ENCODE measurements around the gene TEX26. TPM values are rescaled to one million over a fixed set of nuclear protein-coding genes. Genes with fewer than 3 reads are reported as not detected.

The TEX26 gene
- polyA plus RNA-seq, 1 donor from 2014 or later = not detected

DNA sequence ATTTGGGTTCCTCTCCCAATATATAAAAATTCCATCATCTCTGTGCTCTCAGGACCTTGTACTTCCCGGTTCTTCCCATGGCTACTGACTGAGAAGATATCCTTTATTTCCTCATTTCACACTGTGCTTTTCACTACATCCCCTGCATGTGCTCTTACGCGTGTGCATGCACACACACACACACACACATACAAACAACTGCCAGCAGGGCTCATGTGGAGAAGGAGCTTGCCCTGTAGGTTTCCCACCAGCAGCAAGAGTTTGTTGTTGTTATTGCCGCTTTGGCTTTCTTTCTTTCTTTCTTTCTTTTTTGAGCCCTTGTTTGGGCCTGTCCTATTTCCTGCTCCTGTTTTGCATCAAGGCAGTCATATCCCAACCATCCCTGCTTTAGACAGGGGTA is 43.6 kb downstream of the TEX26 start:
- no peak overlapping the region for H3K9ac ChIP-seq (ENCODE audit: low read length)
- no peak overlapping the region for H3K4me3 ChIP-seq (ENCODE audit: low read length)
- no peaks in the 10 kb centered on the region for H3K9me2 ChIP-seq (ENCODE audit: insufficient read depth, low read length)
- H3K27ac ChIP-seq (ENCODE audit: low read length) = no peak overlapping the region
- TF ChIP-seq, protein P1, sequence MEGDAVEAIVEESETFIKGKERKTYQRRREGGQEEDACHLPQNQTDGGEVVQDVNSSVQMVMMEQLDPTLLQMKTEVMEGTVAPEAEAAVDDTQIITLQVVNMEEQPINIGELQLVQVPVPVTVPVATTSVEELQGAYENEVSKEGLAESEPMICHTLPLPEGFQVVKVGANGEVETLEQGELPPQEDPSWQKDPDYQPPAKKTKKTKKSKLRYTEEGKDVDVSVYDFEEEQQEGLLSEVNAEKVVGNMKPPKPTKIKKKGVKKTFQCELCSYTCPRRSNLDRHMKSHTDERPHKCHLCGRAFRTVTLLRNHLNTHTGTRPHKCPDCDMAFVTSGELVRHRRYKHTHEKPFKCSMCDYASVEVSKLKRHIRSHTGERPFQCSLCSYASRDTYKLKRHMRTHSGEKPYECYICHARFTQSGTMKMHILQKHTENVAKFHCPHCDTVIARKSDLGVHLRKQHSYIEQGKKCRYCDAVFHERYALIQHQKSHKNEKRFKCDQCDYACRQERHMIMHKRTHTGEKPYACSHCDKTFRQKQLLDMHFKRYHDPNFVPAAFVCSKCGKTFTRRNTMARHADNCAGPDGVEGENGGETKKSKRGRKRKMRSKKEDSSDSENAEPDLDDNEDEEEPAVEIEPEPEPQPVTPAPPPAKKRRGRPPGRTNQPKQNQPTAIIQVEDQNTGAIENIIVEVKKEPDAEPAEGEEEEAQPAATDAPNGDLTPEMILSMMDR (IDR thresholded peaks at IDR 0.05; ENCODE audit: poor library complexity, severe bottlenecking) = no peak
- TF ChIP-seq TAF1 (IDR thresholded peaks at IDR 0.05; ENCODE audit: low read depth) = no peak
- TF ChIP-seq, protein P2, sequence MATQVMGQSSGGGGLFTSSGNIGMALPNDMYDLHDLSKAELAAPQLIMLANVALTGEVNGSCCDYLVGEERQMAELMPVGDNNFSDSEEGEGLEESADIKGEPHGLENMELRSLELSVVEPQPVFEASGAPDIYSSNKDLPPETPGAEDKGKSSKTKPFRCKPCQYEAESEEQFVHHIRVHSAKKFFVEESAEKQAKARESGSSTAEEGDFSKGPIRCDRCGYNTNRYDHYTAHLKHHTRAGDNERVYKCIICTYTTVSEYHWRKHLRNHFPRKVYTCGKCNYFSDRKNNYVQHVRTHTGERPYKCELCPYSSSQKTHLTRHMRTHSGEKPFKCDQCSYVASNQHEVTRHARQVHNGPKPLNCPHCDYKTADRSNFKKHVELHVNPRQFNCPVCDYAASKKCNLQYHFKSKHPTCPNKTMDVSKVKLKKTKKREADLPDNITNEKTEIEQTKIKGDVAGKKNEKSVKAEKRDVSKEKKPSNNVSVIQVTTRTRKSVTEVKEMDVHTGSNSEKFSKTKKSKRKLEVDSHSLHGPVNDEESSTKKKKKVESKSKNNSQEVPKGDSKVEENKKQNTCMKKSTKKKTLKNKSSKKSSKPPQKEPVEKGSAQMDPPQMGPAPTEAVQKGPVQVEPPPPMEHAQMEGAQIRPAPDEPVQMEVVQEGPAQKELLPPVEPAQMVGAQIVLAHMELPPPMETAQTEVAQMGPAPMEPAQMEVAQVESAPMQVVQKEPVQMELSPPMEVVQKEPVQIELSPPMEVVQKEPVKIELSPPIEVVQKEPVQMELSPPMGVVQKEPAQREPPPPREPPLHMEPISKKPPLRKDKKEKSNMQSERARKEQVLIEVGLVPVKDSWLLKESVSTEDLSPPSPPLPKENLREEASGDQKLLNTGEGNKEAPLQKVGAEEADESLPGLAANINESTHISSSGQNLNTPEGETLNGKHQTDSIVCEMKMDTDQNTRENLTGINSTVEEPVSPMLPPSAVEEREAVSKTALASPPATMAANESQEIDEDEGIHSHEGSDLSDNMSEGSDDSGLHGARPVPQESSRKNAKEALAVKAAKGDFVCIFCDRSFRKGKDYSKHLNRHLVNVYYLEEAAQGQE (IDR thresholded peaks at IDR 0.05; ENCODE audit: borderline replicate concordance) = no peak
- no peak for TF ChIP-seq MXI1 (conservative IDR thresholded peaks at IDR 0.05; ENCODE audit: poor library complexity, severe bottlenecking)
- TF ChIP-seq RAD21 (conservative IDR thresholded peaks at IDR 0.05) = no peak
- no peak for TF ChIP-seq EP300 (conservative IDR thresholded peaks at IDR 0.05; ENCODE audit: poor library complexity, severe bottlenecking)
- no peak for TF ChIP-seq POLR2AphosphoS5 (IDR thresholded peaks at IDR 0.05)
- TF ChIP-seq EZH2 (IDR thresholded peaks at IDR 0.05; ENCODE audit: borderline replicate concordance, insufficient read depth, low read length, poor library complexity, severe bottlenecking) = no peak
- TF ChIP-seq SMC3 (conservative IDR thresholded peaks at IDR 0.05; ENCODE audit: poor library complexity) = no peak
- no peak overlapping the region for H2AFZ ChIP-seq (ENCODE audit: low read depth, low read length)
- H3K79me2 ChIP-seq (replicated peaks; ENCODE audit: insufficient read depth, low read length) = no peaks in the 10 kb centered on the region
- H3F3A ChIP-seq (ENCODE audit: insufficient read depth, low read length, poor library complexity, severe bottlenecking) = no peaks in the 10 kb centered on the region
- H3K36me3 ChIP-seq (ENCODE audit: insufficient read depth, low read length) = no peaks in the 10 kb centered on the region
- H3K27me3 ChIP-seq (ENCODE audit: insufficient read depth, low read depth, low read length) = no peaks in the 10 kb centered on the region
- H3K9me3 ChIP-seq (ENCODE audit: low read length) = no peaks in the 10 kb centered on the region
- H3K4me2 ChIP-seq (ENCODE audit: low read length) = no peak overlapping the region
- H4K20me1 ChIP-seq (ENCODE audit: insufficient read depth) = no peaks in the 10 kb centered on the region

DNA sequence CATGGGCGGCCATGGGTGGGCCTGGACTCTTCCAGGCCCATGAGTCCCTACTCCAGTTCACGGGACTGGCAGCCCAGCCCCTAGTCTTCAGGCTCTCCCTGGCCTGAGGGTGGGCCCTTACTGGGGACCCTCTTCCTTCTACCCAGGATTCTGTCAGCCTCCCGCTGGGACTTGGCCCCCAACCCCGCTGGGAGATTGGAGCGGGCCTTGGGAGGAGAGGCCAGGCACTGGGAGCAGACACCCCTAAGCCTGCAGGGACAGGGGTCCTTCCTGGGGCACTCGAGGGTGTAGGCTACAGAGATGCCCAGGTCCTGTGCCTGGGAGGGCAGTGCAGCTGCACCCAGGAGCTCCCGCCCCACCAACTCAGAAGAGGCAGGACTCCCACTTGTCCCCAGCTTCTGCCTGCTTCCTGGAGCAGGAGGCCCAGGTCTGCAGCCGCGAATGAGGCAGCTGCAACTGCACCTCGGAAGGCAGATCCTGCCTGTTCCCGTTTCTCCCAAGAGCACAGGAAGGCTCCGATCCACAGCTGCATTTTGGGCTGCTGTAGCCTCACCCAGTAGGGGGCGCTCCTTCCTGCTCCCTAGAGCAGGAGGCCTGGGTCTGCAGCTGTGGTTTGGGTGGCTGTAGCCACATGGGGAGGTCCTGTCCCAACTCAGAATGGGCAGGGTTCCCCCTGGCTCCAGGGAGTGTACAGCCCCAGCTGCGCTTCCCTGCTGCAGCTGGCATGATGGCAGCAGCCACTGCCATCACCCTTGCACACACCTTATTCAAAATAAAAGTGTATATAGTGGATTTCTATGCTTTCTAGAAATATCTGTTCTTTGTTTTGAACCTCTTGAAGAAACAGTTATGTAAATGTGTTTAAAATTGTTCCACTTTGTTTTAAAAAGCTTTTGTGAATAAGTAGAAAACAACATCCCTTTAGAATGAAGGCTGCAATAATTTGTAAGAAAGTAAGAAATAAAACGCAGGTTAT is 46.8 kb downstream of the TEX26 start:
- Histone ChIP-seq H2AFZ (ENCODE audit: low read depth, low read length) (no peak overlapping the region), H3K4me2 (ENCODE audit: low read length) (no peak overlapping the region), H3K79me2 (replicated peaks; ENCODE audit: insufficient read depth, low read length) (no peaks in the 10 kb centered on the region), H3K27ac (ENCODE audit: low read length) (no peak overlapping the region), H3K9ac (ENCODE audit: low read length) (no peak overlapping the region), H3K9me3 (ENCODE audit: low read length) (no peaks in the 10 kb centered on the region), H3K9me2 (ENCODE audit: insufficient read depth, low read length) (no peaks in the 10 kb centered on the region), H3F3A (ENCODE audit: insufficient read depth, low read length, poor library complexity, severe bottlenecking) (no peaks in the 10 kb centered on the region), H3K36me3 (ENCODE audit: insufficient read depth, low read length) (no peaks in the 10 kb centered on the region), H3K4me3 (ENCODE audit: low read length) (no peak overlapping the region), H3K27me3 (ENCODE audit: insufficient read depth, low read depth, low read length) (no peaks in the 10 kb centered on the region), H4K20me1 (ENCODE audit: insufficient read depth) (no peaks in the 10 kb centered on the region)
- TF ChIP-seq TAF1 (IDR thresholded peaks at IDR 0.05; ENCODE audit: low read depth) = no peak
- TF ChIP-seq, protein P1 (IDR thresholded peaks at IDR 0.05; ENCODE audit: poor library complexity, severe bottlenecking) = peak; percentile 28
